Vagina (tissue), 2 donors: ENCODE results near the gene RABGAP1L. TPM values are rescaled to one million over a fixed set of nuclear protein-coding genes. Genes with fewer than 3 reads are reported as not detected.

Experiments used
- DNase-seq, 2 donors: peaks; one replicate each; pipeline ENCODE4 v3.0.0-alpha.2; 2017; ENCODE audit errors: extremely low spot score in 2 of 2
- H3K27ac ChIP-seq: fragments of 200-600 bp; sonication (generic); one replicate; pipeline ENCODE4 v1.5.1; 2019
- H3K27me3 ChIP-seq: fragments of 200-600 bp; sonication (generic); one replicate; pipeline ENCODE4 v1.5.1; 2019
- H3K36me3 ChIP-seq, 2 donors: fragments of 200-600 bp; sonication (generic); one replicate each; pipeline ENCODE4 v1.5.1; 2017 to 2019
- H3K4me1 ChIP-seq: fragments of 200-600 bp; sonication (generic); one replicate; pipeline ENCODE4 v1.5.1; 2019
- H3K4me3 ChIP-seq, 2 donors: fragments of 200-600 bp; sonication (generic); 1 replicate in 1 of 2; 2 replicates in 1 of 2; pipeline ENCODE4 v1.5.1; 2016 to 2019
- H3K9me3 ChIP-seq: fragments of 200-600 bp; sonication (generic); one replicate; pipeline ENCODE4 v1.5.1; 2019
- POLR2A ChIP-seq, 2 donors: fragments of 450-650 bp; IDR thresholded peaks; one replicate each; pipeline ENCODE4 v1.6.1; 2017; ENCODE audit warnings: antibody characterized with exemption in 2 of 2, mild to moderate bottlenecking in 2 of 2, moderate library complexity in 2 of 2
- POLR2AphosphoS5 ChIP-seq, 2 donors: sonication (generic); formaldehyde crosslinking; IDR thresholded peaks; one replicate each; pipeline ENCODE4 v1.9.0; 2017; ENCODE audit warnings: antibody characterized with exemption in 2 of 2, mild to moderate bottlenecking in 2 of 2, low read depth in 1 of 2; ENCODE audit not compliant: insufficient read depth in 1 of 2
- intact Hi-C: fragments of 100-400 bp; cut with DNase I; formaldehyde crosslinking; loops from one replicate; pipeline ENCODE4 v1.15.1; 2023
- total RNA-seq: library from RNA; depleted of rRNA; stranded (reverse); fragments of >200 nt; gene quantifications from one replicate; pipeline ENCODE4 v1.2.3, GENCODE V29; 2016
- TF ChIP-seq, protein P1 (sequence below), 3 experiments: fragments of 450-650 bp in 2 of 3; fragments of 200-600 bp in 1 of 3; sonication (generic) in 1 of 3; IDR thresholded peaks; one replicate each; pipeline ENCODE4 v1.5.1; 2017 to 2019; ENCODE audit warnings: antibody characterized with exemption in 3 of 3, mild to moderate bottlenecking in 2 of 3, moderate library complexity in 2 of 3

Gene RABGAP1L
- total RNA-seq, 1 donor from 2014 or later = 40.0 TPM

DNA sequence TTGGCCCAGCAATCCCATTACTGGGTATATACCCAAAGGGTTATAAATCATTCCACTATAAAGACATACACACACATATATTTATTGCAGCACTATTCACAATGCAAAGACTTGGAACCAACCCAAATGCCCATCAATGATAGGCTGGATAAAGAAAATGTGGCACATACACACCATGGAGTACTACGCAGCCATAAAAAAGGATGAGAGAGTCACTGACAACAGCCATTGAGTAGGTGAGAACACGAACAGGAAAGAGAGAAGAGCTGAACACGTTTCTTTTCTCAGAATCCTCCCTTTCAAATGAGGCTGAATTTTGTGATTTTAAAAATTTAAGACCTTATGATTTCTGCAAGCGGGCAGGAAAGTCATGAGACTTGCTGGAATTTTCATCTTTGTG is 10.1 kb upstream of the RABGAP1L start:
- Histone ChIP-seq H3K27me3 (no peaks in the 10 kb centered on the region), H3K36me3 (no peaks in the 10 kb centered on the region), H3K4me3 (no peak overlapping the region), H3K27ac (no peak overlapping the region), H3K9me3 (no peaks in the 10 kb centered on the region), H3K4me1 (no peaks in the 10 kb centered on the region)
- no peak for DNase-seq
- intact Hi-C loops = no loop called here
- TF ChIP-seq, protein P1, sequence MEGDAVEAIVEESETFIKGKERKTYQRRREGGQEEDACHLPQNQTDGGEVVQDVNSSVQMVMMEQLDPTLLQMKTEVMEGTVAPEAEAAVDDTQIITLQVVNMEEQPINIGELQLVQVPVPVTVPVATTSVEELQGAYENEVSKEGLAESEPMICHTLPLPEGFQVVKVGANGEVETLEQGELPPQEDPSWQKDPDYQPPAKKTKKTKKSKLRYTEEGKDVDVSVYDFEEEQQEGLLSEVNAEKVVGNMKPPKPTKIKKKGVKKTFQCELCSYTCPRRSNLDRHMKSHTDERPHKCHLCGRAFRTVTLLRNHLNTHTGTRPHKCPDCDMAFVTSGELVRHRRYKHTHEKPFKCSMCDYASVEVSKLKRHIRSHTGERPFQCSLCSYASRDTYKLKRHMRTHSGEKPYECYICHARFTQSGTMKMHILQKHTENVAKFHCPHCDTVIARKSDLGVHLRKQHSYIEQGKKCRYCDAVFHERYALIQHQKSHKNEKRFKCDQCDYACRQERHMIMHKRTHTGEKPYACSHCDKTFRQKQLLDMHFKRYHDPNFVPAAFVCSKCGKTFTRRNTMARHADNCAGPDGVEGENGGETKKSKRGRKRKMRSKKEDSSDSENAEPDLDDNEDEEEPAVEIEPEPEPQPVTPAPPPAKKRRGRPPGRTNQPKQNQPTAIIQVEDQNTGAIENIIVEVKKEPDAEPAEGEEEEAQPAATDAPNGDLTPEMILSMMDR (IDR thresholded peaks at IDR 0.05) = no peak
- no peak for TF ChIP-seq POLR2AphosphoS5 (IDR thresholded peaks at IDR 0.05; ENCODE audit: insufficient read depth in 1 of 2, low read depth in 1 of 2)
- no peak for TF ChIP-seq POLR2A (IDR thresholded peaks at IDR 0.05)

DNA sequence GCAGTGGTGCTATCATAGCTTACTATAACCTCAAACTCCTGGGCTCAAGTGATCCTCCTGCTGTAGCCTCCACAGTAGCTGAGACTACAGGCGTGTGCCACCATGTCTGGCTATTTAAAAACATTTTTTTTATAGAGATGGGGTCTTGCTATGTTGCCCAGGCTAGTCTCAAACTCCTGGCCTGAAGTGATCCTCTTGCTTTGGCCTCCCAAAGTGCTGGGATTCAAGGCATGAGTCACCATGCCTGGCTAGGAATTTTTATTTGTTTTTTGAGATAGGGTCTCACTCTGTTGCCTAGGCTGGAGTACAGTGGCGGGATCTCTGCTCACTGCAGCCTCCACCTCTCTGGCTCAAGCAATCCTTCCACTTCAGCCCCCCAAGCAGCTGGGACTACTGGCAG is 8.8 kb upstream of the RABGAP1L start:
- intact Hi-C loops = no loop called here
- no peak for DNase-seq
- Histone ChIP-seq H3K27me3 (no peaks in the 10 kb centered on the region), H3K9me3 (no peaks in the 10 kb centered on the region), H3K27ac (no peak overlapping the region), H3K4me3 (no peak overlapping the region), H3K36me3 (no peaks in the 10 kb centered on the region), H3K4me1 (no peaks in the 10 kb centered on the region)
- no peak for TF ChIP-seq POLR2A (IDR thresholded peaks at IDR 0.05)
- TF ChIP-seq POLR2AphosphoS5 (IDR thresholded peaks at IDR 0.05; ENCODE audit: insufficient read depth in 1 of 2, low read depth in 1 of 2) = no peak
- TF ChIP-seq, protein P1 (IDR thresholded peaks at IDR 0.05) = no peak

DNA sequence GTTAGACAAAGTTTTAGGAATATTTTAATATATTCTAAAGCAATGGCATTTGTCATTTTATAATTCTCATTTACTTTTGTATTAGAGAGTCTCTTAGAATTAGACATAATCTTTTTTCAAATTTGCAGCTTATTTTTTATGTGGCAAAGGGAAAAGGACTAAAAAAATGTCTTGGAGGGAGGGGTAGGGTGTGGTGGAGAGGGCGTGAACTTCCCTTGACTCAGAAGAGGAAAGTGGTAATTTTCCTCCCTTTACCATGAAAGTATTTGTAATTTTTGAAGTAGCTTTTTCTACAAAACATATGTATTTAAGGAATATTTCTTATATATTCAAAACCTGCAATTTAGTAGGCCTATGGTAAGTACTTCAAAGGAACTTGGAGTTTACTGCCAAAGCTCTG is 6.9 kb upstream of the RABGAP1L start:
- H3K4me1 ChIP-seq = no peaks in the 10 kb centered on the region
- H3K4me3 ChIP-seq = no peak overlapping the region
- no peaks in the 10 kb centered on the region for H3K27me3 ChIP-seq
- H3K27ac ChIP-seq = no peak overlapping the region
- H3K36me3 ChIP-seq = no peaks in the 10 kb centered on the region
- no peaks in the 10 kb centered on the region for H3K9me3 ChIP-seq
- no peak for DNase-seq
- intact Hi-C loops = no loop called here
- no peak for TF ChIP-seq POLR2A (IDR thresholded peaks at IDR 0.05)
- TF ChIP-seq, protein P1 (IDR thresholded peaks at IDR 0.05) = no peak
- no peak for TF ChIP-seq POLR2AphosphoS5 (IDR thresholded peaks at IDR 0.05; ENCODE audit: insufficient read depth in 1 of 2, low read depth in 1 of 2)

DNA sequence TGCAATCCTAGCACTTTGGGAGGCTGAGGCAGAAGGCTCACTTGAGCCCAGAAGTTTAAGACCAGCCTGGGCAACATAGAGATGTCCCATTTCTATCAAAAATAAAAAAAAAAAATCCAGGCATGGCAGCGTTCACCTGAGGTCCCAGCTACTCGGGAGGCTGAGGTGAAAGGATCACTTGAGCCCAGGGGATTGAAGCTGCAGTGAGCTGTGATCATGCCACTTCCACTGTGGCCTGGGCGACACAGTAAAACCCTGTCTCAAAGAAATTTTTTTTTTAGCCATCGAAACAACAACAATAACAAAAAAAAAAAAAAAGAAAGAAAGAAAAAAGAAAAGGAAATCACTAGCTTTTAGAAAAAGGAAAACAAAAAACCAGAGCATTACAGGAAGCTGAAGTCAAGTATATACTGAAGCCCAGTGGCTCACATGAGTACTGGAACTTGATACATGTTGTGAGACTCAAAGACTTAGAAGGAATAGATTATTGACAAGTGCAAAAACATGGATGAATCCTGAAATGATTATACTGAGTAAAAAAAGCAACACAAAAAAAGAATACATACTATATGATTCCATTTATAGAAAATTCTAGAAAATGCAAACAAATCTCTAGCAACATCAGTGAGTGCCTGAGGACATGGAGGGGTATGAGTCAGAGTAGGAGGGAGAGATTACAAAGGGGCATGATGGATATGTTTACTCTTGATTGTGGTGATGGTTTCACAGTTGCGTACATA is 6.1 kb upstream of the RABGAP1L start:
- DNase-seq = no peak
- H3K4me1 ChIP-seq = peaks cover under 1% of the 10 kb centered on the region
- no peaks in the 10 kb centered on the region for H3K36me3 ChIP-seq
- H3K4me3 ChIP-seq = no peak overlapping the region
- H3K27me3 ChIP-seq = no peaks in the 10 kb centered on the region
- H3K27ac ChIP-seq = no peak overlapping the region
- intact Hi-C loops = no loop called here
- no peak for TF ChIP-seq POLR2AphosphoS5 (IDR thresholded peaks at IDR 0.05; ENCODE audit: insufficient read depth in 1 of 2, low read depth in 1 of 2)
- TF ChIP-seq, protein P1 (IDR thresholded peaks at IDR 0.05) = no peak
- no peak for TF ChIP-seq POLR2A (IDR thresholded peaks at IDR 0.05)
- no peaks in the 10 kb centered on the region for H3K9me3 ChIP-seq

DNA sequence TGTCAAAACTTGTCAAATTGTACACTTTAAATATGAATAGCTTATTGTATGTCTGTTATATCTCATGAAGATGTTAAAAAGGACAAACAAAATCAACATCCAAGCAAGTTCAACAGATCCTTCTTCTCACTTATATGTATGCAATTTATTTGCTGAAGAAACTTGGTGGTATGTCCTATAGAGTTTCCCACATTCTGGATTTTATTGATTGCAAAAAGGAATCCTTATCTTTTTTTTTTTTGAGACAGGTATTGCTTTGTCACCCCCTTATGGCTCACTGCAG is 5.6 kb upstream of the RABGAP1L start:
- TF ChIP-seq, protein P1 (IDR thresholded peaks at IDR 0.05) = no peak
- TF ChIP-seq POLR2A (IDR thresholded peaks at IDR 0.05) (no peak), POLR2AphosphoS5 (IDR thresholded peaks at IDR 0.05; ENCODE audit: insufficient read depth in 1 of 2, low read depth in 1 of 2) (no peak)
- H3K27me3 ChIP-seq = no peaks in the 10 kb centered on the region
- no peaks in the 10 kb centered on the region for H3K36me3 ChIP-seq
- H3K4me1 ChIP-seq = peaks cover 5% of the 10 kb centered on the region
- intact Hi-C loops = no loop called here
- H3K9me3 ChIP-seq = no peaks in the 10 kb centered on the region
- no peak for DNase-seq
- no peak overlapping the region for H3K27ac ChIP-seq
- H3K4me3 ChIP-seq = no peak overlapping the region
